Activated naive CD4-positive, alpha-beta T cell treated with anti-CD3 and anti-CD28 coated beads for 36 hours (primary cell): Measurements from ENCODE around the gene CADPS. TPM values are rescaled to one million over a fixed set of nuclear protein-coding genes. Genes with fewer than 3 reads are reported as not detected.

Experiments used
- CTCF ChIA-PET: fragments of 350-600 bp; sonication (Branson Sonifier 250); formaldehyde crosslinking; loops from one replicate; lab custom pipeline; 2021; ENCODE audit warnings: antibody characterized with exemption; lab: Charles Lee
- DNase-seq: peaks from one replicate; pipeline ENCODE4 v3.0.0-alpha.2; 2020
- H3K27ac Mint-ChIP-seq: one replicate; pipeline ENCODE4 v1.8.0; 2021; ENCODE audit warnings: mild to moderate bottlenecking, mixed read lengths
- H3K27me3 Mint-ChIP-seq: one replicate; pipeline ENCODE4 v1.8.0; 2021; ENCODE audit warnings: low read depth, mixed read lengths
- H3K36me3 Mint-ChIP-seq: one replicate; pipeline ENCODE4 v1.8.0; 2021; ENCODE audit warnings: low read depth, mixed read lengths
- H3K4me1 Mint-ChIP-seq: one replicate; pipeline ENCODE4 v1.8.0; 2021; ENCODE audit warnings: low read depth, mixed read lengths
- H3K4me3 Mint-ChIP-seq: one replicate; pipeline ENCODE4 v1.8.0; 2021; ENCODE audit warnings: mild to moderate bottlenecking, moderate library complexity, mixed read lengths
- H3K9me3 Mint-ChIP-seq: one replicate; pipeline ENCODE4 v1.8.0; 2021; ENCODE audit warnings: mixed read lengths
- intact Hi-C: fragments of 100-400 bp; cut with micrococcal nuclease; formaldehyde crosslinking; loops from one replicate; pipeline ENCODE4 v1.15.1; 2023
- total RNA-seq, 2 experiments: library from RNA; stranded (reverse); gene quantifications; one replicate each; pipeline ENCODE4 v1.2.3, GENCODE V29; 2021

The CADPS gene
- total RNA-seq, 2 experiments from 2014 or later, result not detected

- no peak for DNase-seq
- no peak overlapping the region for H3K4me3 Mint-ChIP-seq
- intact Hi-C loops, result no loop called here
Observed at GRCh38 chr3:62562017-62562416, 313.2 kb downstream of the CADPS start.

GRCh38 chr3:62559831-62560445, 315.3 kb downstream of the CADPS start:
- Mint-ChIP-seq H3K4me3 (no peak overlapping the region), H3K9me3 (no peaks in the 10 kb centered on the region), H3K4me1 (no peaks in the 10 kb centered on the region), H3K27me3 (peaks cover 4% of the 10 kb centered on the region), H3K27ac (no peak overlapping the region), H3K36me3 (no peaks in the 10 kb centered on the region)
- intact Hi-C loops, result no loop called here
- CTCF ChIA-PET, result interaction anchor here (0.6 to 1.5 kb wide), 3 partner anchors 70 to 229 kb away, joined by 3 to 4 read pairs (median 3); no protein-coding TSS in a partner anchor
- no peak for DNase-seq

More at GRCh38 chr3:62562017-62562416, 313.2 kb downstream of the CADPS start:
- Mint-ChIP-seq H3K4me1 (no peaks in the 10 kb centered on the region), H3K27ac (no peak overlapping the region), H3K27me3 (peaks cover 5% of the 10 kb centered on the region), H3K36me3 (no peaks in the 10 kb centered on the region), H3K9me3 (no peaks in the 10 kb centered on the region)
- CTCF ChIA-PET, result no interaction called here

- no peaks in the 10 kb centered on the region for H3K36me3 Mint-ChIP-seq
- peak; percentile 10 for DNase-seq
- H3K9me3 Mint-ChIP-seq, result no peaks in the 10 kb centered on the region
- no peak overlapping the region for H3K4me3 Mint-ChIP-seq
- CTCF ChIA-PET, result interaction anchor here (1.0 to 1.5 kb wide), 2 partner anchors 227 to 228 kb away, joined by 3 read pairs; no protein-coding TSS in a partner anchor
- intact Hi-C loops, result loop anchor here (1.0 kb wide), 2 partner anchors 226 to 357 kb away; no protein-coding TSS in a partner anchor
- peaks cover 4% of the 10 kb centered on the region for H3K27me3 Mint-ChIP-seq
- H3K27ac Mint-ChIP-seq, result no peak overlapping the region
- H3K4me1 Mint-ChIP-seq, result no peaks in the 10 kb centered on the region
Observed at GRCh38 chr3:62558549-62559112, 316.6 kb downstream of the CADPS start.

GRCh38 chr3:62557983-62558382, 317.2 kb downstream of the CADPS start:
- CTCF ChIA-PET, result no interaction called here
- Mint-ChIP-seq H3K4me1 (no peaks in the 10 kb centered on the region), H3K27ac (no peak overlapping the region), H3K9me3 (no peaks in the 10 kb centered on the region), H3K36me3 (no peaks in the 10 kb centered on the region), H3K27me3 (peaks cover 4% of the 10 kb centered on the region), H3K4me3 (no peak overlapping the region)
- intact Hi-C loops, result loop anchor here (1.0 kb wide), 2 partner anchors 226 to 357 kb away; no protein-coding TSS in a partner anchor
- no peak for DNase-seq

- Mint-ChIP-seq H3K36me3 (no peaks in the 10 kb centered on the region), H3K9me3 (no peaks in the 10 kb centered on the region), H3K4me1 (no peaks in the 10 kb centered on the region), H3K4me3 (no peak overlapping the region), H3K27ac (no peak overlapping the region), H3K27me3 (peaks cover 4% of the 10 kb centered on the region)
- DNase-seq, result no peak
- CTCF ChIA-PET, result no interaction called here
- intact Hi-C loops, result no loop called here
Observed at GRCh38 chr3:62557450-62557849, 317.8 kb downstream of the CADPS start.

GRCh38 chr3:62556121-62556815, 318.9 kb downstream of the CADPS start:
- intact Hi-C loops, result no loop called here
- Mint-ChIP-seq H3K9me3 (no peaks in the 10 kb centered on the region), H3K4me1 (no peaks in the 10 kb centered on the region), H3K36me3 (no peaks in the 10 kb centered on the region), H3K4me3 (no peak overlapping the region), H3K27me3 (peaks cover 11% of the 10 kb centered on the region), H3K27ac (no peak overlapping the region)
- DNase-seq, result no peak
- CTCF ChIA-PET, result interaction anchor here (0.7 kb wide), 1 partner anchor 221 kb away, joined by 4 read pairs; no protein-coding TSS in a partner anchor

- intact Hi-C loops, result no loop called here
- Mint-ChIP-seq H3K4me3 (no peak overlapping the region), H3K27ac (no peak overlapping the region), H3K4me1 (no peaks in the 10 kb centered on the region), H3K36me3 (no peaks in the 10 kb centered on the region), H3K27me3 (peaks cover 20% of the 10 kb centered on the region), H3K9me3 (no peaks in the 10 kb centered on the region)
- CTCF ChIA-PET, result interaction anchor here (0.6 kb wide), 1 partner anchor 52 kb away, joined by 5 read pairs; no protein-coding TSS in a partner anchor
- DNase-seq, result no peak
Observed at GRCh38 chr3:62554264-62554799, 320.9 kb downstream of the CADPS start.

GRCh38 chr3:62553811-62554210, 321.4 kb downstream of the CADPS start:
- intact Hi-C loops, result no loop called here
- no peak overlapping the region for H3K27ac Mint-ChIP-seq
- H3K27me3 Mint-ChIP-seq, result peaks cover 20% of the 10 kb centered on the region
- no peaks in the 10 kb centered on the region for H3K4me1 Mint-ChIP-seq
- H3K36me3 Mint-ChIP-seq, result no peaks in the 10 kb centered on the region
- no peak overlapping the region for H3K4me3 Mint-ChIP-seq
- H3K9me3 Mint-ChIP-seq, result no peaks in the 10 kb centered on the region
- no peak for DNase-seq
- CTCF ChIA-PET, result interaction anchor here (0.6 kb wide), 1 partner anchor 52 kb away, joined by 5 read pairs; no protein-coding TSS in a partner anchor

GRCh38 chr3:62551556-62551955, 323.7 kb downstream of the CADPS start:
- no peaks in the 10 kb centered on the region for H3K9me3 Mint-ChIP-seq
- no peaks in the 10 kb centered on the region for H3K4me1 Mint-ChIP-seq
- no peak for DNase-seq
- H3K27me3 Mint-ChIP-seq, result peaks cover 25% of the 10 kb centered on the region
- H3K27ac Mint-ChIP-seq, result no peak overlapping the region
- H3K36me3 Mint-ChIP-seq, result no peaks in the 10 kb centered on the region
- no peak overlapping the region for H3K4me3 Mint-ChIP-seq
- CTCF ChIA-PET, result no interaction called here
- intact Hi-C loops, result no loop called here

- Mint-ChIP-seq H3K4me1 (no peaks in the 10 kb centered on the region), H3K27ac (no peak overlapping the region), H3K36me3 (no peaks in the 10 kb centered on the region), H3K9me3 (no peaks in the 10 kb centered on the region), H3K4me3 (no peak overlapping the region), H3K27me3 (peaks cover 25% of the 10 kb centered on the region)
- no peak for DNase-seq
- CTCF ChIA-PET, result no interaction called here
- intact Hi-C loops, result no loop called here
Observed at GRCh38 chr3:62550439-62550838, 324.8 kb downstream of the CADPS start.

GRCh38 chr3:62548528-62549205, 326.5 kb downstream of the CADPS start:
- DNase-seq, result no peak
- no peak overlapping the region for H3K27ac Mint-ChIP-seq
- H3K36me3 Mint-ChIP-seq, result no peaks in the 10 kb centered on the region
- intact Hi-C loops, result no loop called here
- CTCF ChIA-PET, result interaction anchor here (0.6 kb wide), 1 partner anchor 681 kb away, joined by 3 read pairs; no protein-coding TSS in a partner anchor
- peaks cover 25% of the 10 kb centered on the region for H3K27me3 Mint-ChIP-seq
- no peaks in the 10 kb centered on the region for H3K4me1 Mint-ChIP-seq
- H3K9me3 Mint-ChIP-seq, result no peaks in the 10 kb centered on the region
- H3K4me3 Mint-ChIP-seq, result no peak overlapping the region

GRCh38 chr3:62546266-62546665, 328.9 kb downstream of the CADPS start:
- H3K27ac Mint-ChIP-seq, result no peak overlapping the region
- no peaks in the 10 kb centered on the region for H3K36me3 Mint-ChIP-seq
- peaks cover 19% of the 10 kb centered on the region for H3K27me3 Mint-ChIP-seq
- H3K4me1 Mint-ChIP-seq, result no peaks in the 10 kb centered on the region
- no peak overlapping the region for H3K4me3 Mint-ChIP-seq
- H3K9me3 Mint-ChIP-seq, result no peaks in the 10 kb centered on the region
- CTCF ChIA-PET, result no interaction called here
- no peak for DNase-seq
- intact Hi-C loops, result no loop called here
